Measurements from ENCODE around the gene LDB3.

GRCh38 chr10:86686972-86687371 lies 18.7 kb downstream of the LDB3 start:
- TF ChIP-seq CTCF (IDR thresholded peaks at IDR 0.05; ENCODE audit: low read length) = no peak
- no peak for TF ChIP-seq EZH2 (IDR thresholded peaks at IDR 0.05; ENCODE audit: borderline replicate concordance, low read length)

Data from OCI-LY1 (cell line).